Caco-2 (cell line): ENCODE measurements around the gene CACNA1B. TPM values are rescaled to one million over a fixed set of nuclear protein-coding genes. Genes with fewer than 3 reads are reported as not detected.

Experiments used
- BruUV-seq: library from RNA; stranded (reverse); fragments of 400-500 nt; replicated peaks from 2 replicates; lab custom pipeline; 2021; lab: Mats Ljungman, UMichigan
- CTCF ChIA-PET: fragments of 300-600 bp; sonication (Branson Sonifier 250); formaldehyde crosslinking; loops from one replicate; lab custom pipeline; 2022; ENCODE audit warnings: antibody characterized with exemption; lab: Charles Lee
- POLR2A ChIA-PET: fragments of 300-600 bp; sonication (Branson Sonifier 250); formaldehyde crosslinking; loops from one replicate; lab custom pipeline; 2022; ENCODE audit warnings: antibody characterized with exemption; lab: Charles Lee
- DNase-seq, 2 experiments: peaks; one replicate each; pipeline versions ENCODE4 v3.0.0 to v3.0.0-alpha.2; 2020 to 2022
- H3K27me3 ChIP-seq: replicated peaks from 2 replicates; pipeline ENCODE4 v1.6.0; 2011; ENCODE audit warnings: low read length; ENCODE audit not compliant: control insufficient read depth, insufficient read depth
- H3K36me3 ChIP-seq: 2 replicates; pipeline ENCODE4 v1.5.1; 2011; ENCODE audit warnings: low read length; ENCODE audit not compliant: control insufficient read depth, insufficient read depth
- H3K4me1 ChIP-seq: fragments of 250-450 bp; sonication (Bioruptor Pico); 2 replicates; pipeline ENCODE4 v1.5.1; 2020; ENCODE audit warnings: mild to moderate bottlenecking
- H3K4me3 ChIP-seq: 2 replicates; pipeline ENCODE4 v1.5.1; 2011; ENCODE audit warnings: low read depth, mild to moderate bottlenecking, control low read depth, low read length
- H3K9me3 ChIP-seq: fragments of 250-450 bp; sonication (Bioruptor Pico); 2 replicates; pipeline ENCODE4 v1.5.1; 2020; ENCODE audit warnings: mild to moderate bottlenecking, moderate library complexity
- H3K27ac Mint-ChIP-seq: one replicate; pipeline ENCODE4 v1.8.0; 2022; ENCODE audit warnings: mixed read lengths; ENCODE audit not compliant: unreplicated experiment
- H3K27me3 Mint-ChIP-seq: one replicate; pipeline ENCODE4 v1.8.0; 2022; ENCODE audit warnings: mixed read lengths; ENCODE audit not compliant: insufficient read depth, unreplicated experiment
- H3K36me3 Mint-ChIP-seq: one replicate; pipeline ENCODE4 v1.8.0; 2022; ENCODE audit warnings: mild to moderate bottlenecking, mixed read lengths; ENCODE audit not compliant: insufficient read depth, unreplicated experiment
- H3K4me1 Mint-ChIP-seq: one replicate; pipeline ENCODE4 v1.8.0; 2022; ENCODE audit warnings: low read depth, mixed read lengths; ENCODE audit not compliant: unreplicated experiment
- H3K4me3 Mint-ChIP-seq: one replicate; pipeline ENCODE4 v1.8.0; 2022; ENCODE audit warnings: mild to moderate bottlenecking, moderate library complexity, mixed read lengths; ENCODE audit not compliant: unreplicated experiment
- H3K9me3 Mint-ChIP-seq: one replicate; pipeline ENCODE4 v1.8.0; 2022; ENCODE audit warnings: mixed read lengths; ENCODE audit not compliant: unreplicated experiment
- intact Hi-C: fragments of 100-400 bp; cut with micrococcal nuclease; formaldehyde crosslinking; loops from one replicate; pipeline ENCODE4 v1.10.0; 2022; ENCODE audit not compliant: unreplicated experiment
- total RNA-seq: library from RNA; stranded (reverse); gene quantifications from 2 replicates; pipeline ENCODE4 v1.2.3, GENCODE V29; 2022
- TF ChIP-seq, protein P1 (sequence below), 2 experiments: fragments of 200-600 bp in 1 of 2; IDR thresholded peaks; 1 replicate in 1 of 2; 2 replicates in 1 of 2; pipeline versions ENCODE4 v1.5.1 to v1.8.0; 2011 to 2022; ENCODE audit warnings: antibody characterized with exemption in 1 of 2, control low read depth in 1 of 2, inconsistent platforms in 1 of 2, low read depth in 1 of 2, low read length in 1 of 2, mild to moderate bottlenecking in 1 of 2, moderate library complexity in 1 of 2; ENCODE audit not compliant: insufficient read depth in 1 of 2, severe bottlenecking in 1 of 2, unreplicated experiment in 1 of 2

CACNA1B gene
- total RNA-seq, 1 experiment from 2014 or later: 0.11 TPM

GRCh38 chr9:138011951-138012500 lies 134.4 kb downstream of the CACNA1B start:
- no peaks in the 10 kb centered on the region for H3K4me1 ChIP-seq
- Mint-ChIP-seq H3K27ac (no peak overlapping the region), H3K9me3 (no peaks in the 10 kb centered on the region), H3K4me1 (no peaks in the 10 kb centered on the region), H3K36me3 (no peaks in the 10 kb centered on the region), H3K27me3 (peaks cover 7% of the 10 kb centered on the region), H3K4me3 (no peak overlapping the region)
- no TSS peak for BruUV-seq
- CTCF ChIA-PET: no interaction called here
- intact Hi-C loops: no loop called here
- no peaks in the 10 kb centered on the region; the same call in 1 of the 2 replicates for H3K27me3 ChIP-seq
- H3K9me3 ChIP-seq: no peaks in the 10 kb centered on the region
- TF ChIP-seq, protein P1, sequence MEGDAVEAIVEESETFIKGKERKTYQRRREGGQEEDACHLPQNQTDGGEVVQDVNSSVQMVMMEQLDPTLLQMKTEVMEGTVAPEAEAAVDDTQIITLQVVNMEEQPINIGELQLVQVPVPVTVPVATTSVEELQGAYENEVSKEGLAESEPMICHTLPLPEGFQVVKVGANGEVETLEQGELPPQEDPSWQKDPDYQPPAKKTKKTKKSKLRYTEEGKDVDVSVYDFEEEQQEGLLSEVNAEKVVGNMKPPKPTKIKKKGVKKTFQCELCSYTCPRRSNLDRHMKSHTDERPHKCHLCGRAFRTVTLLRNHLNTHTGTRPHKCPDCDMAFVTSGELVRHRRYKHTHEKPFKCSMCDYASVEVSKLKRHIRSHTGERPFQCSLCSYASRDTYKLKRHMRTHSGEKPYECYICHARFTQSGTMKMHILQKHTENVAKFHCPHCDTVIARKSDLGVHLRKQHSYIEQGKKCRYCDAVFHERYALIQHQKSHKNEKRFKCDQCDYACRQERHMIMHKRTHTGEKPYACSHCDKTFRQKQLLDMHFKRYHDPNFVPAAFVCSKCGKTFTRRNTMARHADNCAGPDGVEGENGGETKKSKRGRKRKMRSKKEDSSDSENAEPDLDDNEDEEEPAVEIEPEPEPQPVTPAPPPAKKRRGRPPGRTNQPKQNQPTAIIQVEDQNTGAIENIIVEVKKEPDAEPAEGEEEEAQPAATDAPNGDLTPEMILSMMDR (IDR thresholded peaks at IDR 0.05; ENCODE audit: insufficient read depth in 1 of 2, low read depth in 1 of 2, low read length in 1 of 2, severe bottlenecking in 1 of 2, unreplicated experiment in 1 of 2): no peak
- no peak overlapping the region for H3K4me3 ChIP-seq
- H3K36me3 ChIP-seq: no peaks in the 10 kb centered on the region
- POLR2A ChIA-PET: no interaction called here
- no peak for DNase-seq

GRCh38 chr9:138013273-138013672 lies 135.7 kb downstream of the CACNA1B start:
- Mint-ChIP-seq H3K4me3 (no peak overlapping the region), H3K4me1 (no peaks in the 10 kb centered on the region), H3K9me3 (no peaks in the 10 kb centered on the region), H3K27ac (no peak overlapping the region), H3K36me3 (no peaks in the 10 kb centered on the region), H3K27me3 (peaks cover 4% of the 10 kb centered on the region)
- Histone ChIP-seq H3K4me3 (no peak overlapping the region), H3K36me3 (no peaks in the 10 kb centered on the region), H3K4me1 (no peaks in the 10 kb centered on the region), H3K9me3 (no peaks in the 10 kb centered on the region), H3K27me3 (no peaks in the 10 kb centered on the region; the same call in 1 of the 2 replicates)
- CTCF ChIA-PET: no interaction called here
- TF ChIP-seq, protein P1 (IDR thresholded peaks at IDR 0.05; ENCODE audit: insufficient read depth in 1 of 2, low read depth in 1 of 2, low read length in 1 of 2, severe bottlenecking in 1 of 2, unreplicated experiment in 1 of 2): no peak
- POLR2A ChIA-PET: no interaction called here
- BruUV-seq: no TSS peak
- intact Hi-C loops: no loop called here
- DNase-seq: no peak

GRCh38 chr9:138013836-138014562 lies 136.4 kb downstream of the CACNA1B start:
- BruUV-seq: no TSS peak
- ChIA-PET CTCF (no interaction called here), POLR2A (no interaction called here)
- H3K27me3 ChIP-seq: no peaks in the 10 kb centered on the region; the same call in 1 of the 2 replicates
- no peak overlapping the region for H3K4me3 ChIP-seq
- DNase-seq: no peak
- TF ChIP-seq, protein P1 (IDR thresholded peaks at IDR 0.05; ENCODE audit: insufficient read depth in 1 of 2, low read depth in 1 of 2, low read length in 1 of 2, severe bottlenecking in 1 of 2, unreplicated experiment in 1 of 2): no peak
- Mint-ChIP-seq H3K4me1 (no peaks in the 10 kb centered on the region), H3K9me3 (no peaks in the 10 kb centered on the region), H3K27me3 (peaks cover 4% of the 10 kb centered on the region), H3K36me3 (no peaks in the 10 kb centered on the region), H3K27ac (no peak overlapping the region), H3K4me3 (no peak overlapping the region)
- intact Hi-C loops: no loop called here
- no peaks in the 10 kb centered on the region for H3K4me1 ChIP-seq
- no peaks in the 10 kb centered on the region for H3K36me3 ChIP-seq
- no peaks in the 10 kb centered on the region for H3K9me3 ChIP-seq
